ENCODE results near the gene TRPV6. TPM values are rescaled to one million over a fixed set of nuclear protein-coding genes. Genes with fewer than 3 reads are reported as not detected.

The TRPV6 gene
- total and polyA plus RNA-seq, 10 donors: 0.05 to 0.32 (median 0.25) TPM; not detected in 3

DNA sequence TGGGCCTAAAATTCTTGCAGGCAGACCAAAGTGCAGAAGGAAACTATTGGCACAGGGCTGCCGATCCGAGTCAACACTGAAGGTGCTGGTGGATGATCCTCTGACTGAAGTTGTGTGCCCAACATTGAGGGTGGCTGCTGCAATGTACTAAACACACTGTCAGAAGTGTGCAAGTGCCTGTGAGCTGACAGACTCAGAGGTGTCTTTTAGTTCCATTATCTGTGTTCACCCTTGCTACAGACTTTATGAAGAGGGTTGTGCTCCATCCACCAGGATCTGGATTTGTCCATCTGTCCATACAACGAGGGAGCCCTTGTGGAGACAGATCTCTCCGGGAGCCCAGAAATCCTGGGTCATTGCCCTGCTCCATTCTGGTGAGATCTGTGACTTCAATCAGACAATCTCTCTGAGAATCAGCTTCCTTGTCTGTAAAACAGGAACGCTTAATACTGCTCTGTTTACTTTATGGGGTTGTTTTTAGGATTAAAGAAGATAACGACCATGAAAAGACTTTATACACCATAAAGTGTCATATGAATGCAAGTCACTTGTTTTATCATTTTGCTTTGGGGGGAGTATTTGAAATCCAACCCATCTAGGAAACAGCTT is 9.5 kb upstream of the TRPV6 start:
- Histone ChIP-seq H3K4me1 (no peaks in the 10 kb centered on the region), H3K36me3 (no peaks in the 10 kb centered on the region), H3K27ac (no peak overlapping the region), H3K4me3 (no peak overlapping the region), H3K27me3 (replicated peaks in 1 of 7) (peaks cover 0 to 37% (median 0%) of the 10 kb centered on the region in 7 donors), H3K9me3 (no peaks in the 10 kb centered on the region)
- 73 to 81% (median 78%) methylated on average over 6 of the region's 6 CpGs for WGBS, 5 donors
- no peak for DNase-seq
- TF ChIP-seq POLR2AphosphoS5 (IDR thresholded peaks at IDR 0.05): no peak
- TF ChIP-seq CTCF (IDR thresholded peaks at IDR 0.05 in 8 of 11, conservative IDR thresholded peaks at IDR 0.05 in 3 of 11): no peak
- TF ChIP-seq POLR2A (IDR thresholded peaks at IDR 0.05): no peak
- intact Hi-C loops (cut with DNase I; ENCODE audit: low total_unique reads): no loop called here

DNA sequence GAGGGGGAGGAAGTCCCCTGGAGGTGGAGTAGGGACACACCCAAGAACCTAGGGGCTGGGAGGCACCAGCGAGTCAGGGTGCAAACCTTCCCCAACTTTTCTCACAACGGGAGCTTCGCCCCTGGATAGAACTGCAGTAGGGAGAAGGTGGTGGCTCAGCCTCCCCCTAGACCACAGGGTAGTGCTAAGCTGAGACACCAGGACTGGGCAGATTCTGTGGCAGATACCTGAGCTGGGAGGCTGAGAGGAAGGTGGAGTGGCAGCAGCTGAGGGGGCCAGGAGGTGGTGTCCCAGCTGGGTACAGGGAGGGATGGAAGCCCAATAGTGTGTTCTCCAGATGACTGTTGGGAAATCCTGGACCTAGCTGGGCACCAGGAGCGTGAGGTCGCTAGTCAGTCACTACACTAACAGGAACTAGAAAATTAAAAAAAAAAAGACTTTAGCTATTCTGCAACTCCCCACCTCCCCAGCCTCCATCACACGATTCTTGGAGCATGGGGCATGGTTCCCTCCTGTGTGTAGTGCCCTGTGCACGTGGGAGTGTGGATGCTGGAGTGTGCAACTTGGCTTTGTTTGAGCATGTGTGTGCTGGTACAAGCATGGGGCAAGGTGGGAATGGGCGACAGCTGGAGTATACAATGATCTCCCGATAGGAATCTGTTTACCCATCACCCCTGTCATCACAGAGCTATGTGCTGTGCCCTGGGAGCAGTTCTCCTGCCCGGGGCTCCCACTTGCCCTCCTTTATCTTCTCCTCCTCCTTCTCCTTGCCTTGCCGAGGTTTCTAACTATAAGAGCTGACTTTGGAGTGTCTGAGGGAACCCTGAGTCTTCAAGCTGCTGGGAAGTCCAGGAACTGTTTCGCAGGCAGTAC is 8.8 kb upstream of the TRPV6 start:
- Histone ChIP-seq H3K9me3 (no peaks in the 10 kb centered on the region), H3K27ac (no peak overlapping the region), H3K27me3 (replicated peaks in 1 of 7) (peaks cover 0 to 37% (median 0%) of the 10 kb centered on the region in 7 donors), H3K4me3 (no peak overlapping the region), H3K4me1 (no peaks in the 10 kb centered on the region), H3K36me3 (no peaks in the 10 kb centered on the region)
- intact Hi-C loops (cut with DNase I; ENCODE audit: low total_unique reads): no loop called here
- DNase-seq: no peak
- WGBS, 5 donors: 73 to 84% (median 76%) methylated on average over 12 of the region's 12 CpGs
- no peak for TF ChIP-seq CTCF (IDR thresholded peaks at IDR 0.05 in 8 of 11, conservative IDR thresholded peaks at IDR 0.05 in 3 of 11)
- no peak for TF ChIP-seq POLR2AphosphoS5 (IDR thresholded peaks at IDR 0.05)
- no peak for TF ChIP-seq POLR2A (IDR thresholded peaks at IDR 0.05)

- TF ChIP-seq CTCF (IDR thresholded peaks at IDR 0.05 in 8 of 11, conservative IDR thresholded peaks at IDR 0.05 in 3 of 11) (no peak), POLR2AphosphoS5 (IDR thresholded peaks at IDR 0.05) (no peak), POLR2A (IDR thresholded peaks at IDR 0.05) (no peak)
- no peak overlapping the region for H3K4me3 ChIP-seq
- H3K4me1 ChIP-seq: no peaks in the 10 kb centered on the region
- no peaks in the 10 kb centered on the region for H3K36me3 ChIP-seq
- no peak overlapping the region for H3K27ac ChIP-seq
- H3K27me3 ChIP-seq (replicated peaks in 1 of 7): peaks cover 0 to 31% (median 0%) of the 10 kb centered on the region in 7 donors
- H3K9me3 ChIP-seq: no peaks in the 10 kb centered on the region
- WGBS, 5 donors: 65 to 93% (median 80%) methylated on average over 4 to 5 of the region's 5 CpGs
- intact Hi-C loops (cut with DNase I; ENCODE audit: low total_unique reads): no loop called here
- no peak for DNase-seq
These were observed 7.4 kb upstream of the TRPV6 start for GRCh38 chr7:142892951-142893350.

- no peaks in the 10 kb centered on the region for H3K36me3 ChIP-seq
- peak; percentile 15 for DNase-seq
- H3K4me1 ChIP-seq: no peaks in the 10 kb centered on the region
- H3K4me3 ChIP-seq: no peak overlapping the region
- H3K27ac ChIP-seq: no peak overlapping the region
- peaks cover 0 to 20% (median 0%) of the 10 kb centered on the region in 7 donors for H3K27me3 ChIP-seq (replicated peaks in 1 of 7)
- WGBS, 5 donors: 84 to 93% (median 86%) methylated on average over 10 of the region's 10 CpGs
- intact Hi-C loops (cut with DNase I; ENCODE audit: low total_unique reads): no loop called here
- no peak for TF ChIP-seq CTCF (IDR thresholded peaks at IDR 0.05 in 8 of 11, conservative IDR thresholded peaks at IDR 0.05 in 3 of 11)
- no peaks in the 10 kb centered on the region for H3K9me3 ChIP-seq
These were observed 6.0 kb upstream of the TRPV6 start for GRCh38 chr7:142891490-142892082.
